GM23248 (cell line): ENCODE measurements around the gene BHMT2. TPM values are rescaled to one million over a fixed set of nuclear protein-coding genes. Genes with fewer than 3 reads are reported as not detected.

Experiments used
- DNase-seq: peaks from one replicate; pipeline ENCODE4 v3.0.0-alpha.2; 2015
- H2AFZ ChIP-seq: fragments of 200-600 bp; sonication (generic); 2 replicates; pipeline ENCODE4 v1.6.1; 2016; ENCODE audit warnings: antibody characterized with exemption
- H3F3A ChIP-seq: fragments of 200-600 bp; sonication (generic); 2 replicates; pipeline ENCODE4 v1.6.1; 2016; ENCODE audit warnings: mild to moderate bottlenecking, antibody characterized with exemption, mixed run types; ENCODE audit not compliant: insufficient read depth
- H3K27ac ChIP-seq: fragments of 200-600 bp; sonication (generic); 2 replicates; pipeline ENCODE4 v1.5.1; 2016; ENCODE audit warnings: mild to moderate bottlenecking
- H3K27me3 ChIP-seq: fragments of 200-600 bp; sonication (generic); replicated peaks from 2 replicates; pipeline ENCODE4 v1.6.1; 2016; ENCODE audit warnings: mild to moderate bottlenecking; ENCODE audit not compliant: insufficient read depth
- H3K36me3 ChIP-seq: fragments of 200-600 bp; sonication (generic); 2 replicates; pipeline ENCODE4 v1.6.1; 2016; ENCODE audit warnings: low read depth, mild to moderate bottlenecking
- H3K4me1 ChIP-seq: fragments of 200-600 bp; sonication (generic); 2 replicates; pipeline ENCODE4 v1.6.1; 2016; ENCODE audit warnings: mild to moderate bottlenecking; ENCODE audit not compliant: insufficient read depth
- H3K4me2 ChIP-seq: fragments of 200-600 bp; sonication (generic); one replicate; pipeline ENCODE4 v1.6.1; 2016; ENCODE audit warnings: mild to moderate bottlenecking; ENCODE audit not compliant: unreplicated experiment
- H3K4me3 ChIP-seq: fragments of 200-600 bp; sonication (generic); 2 replicates; pipeline ENCODE4 v1.5.1; 2016; ENCODE audit warnings: mild to moderate bottlenecking
- H3K79me2 ChIP-seq: fragments of 200-600 bp; sonication (generic); 2 replicates; pipeline ENCODE4 v1.6.1; 2016; ENCODE audit warnings: mild to moderate bottlenecking; ENCODE audit not compliant: insufficient read depth
- H3K9ac ChIP-seq: fragments of 200-600 bp; sonication (generic); 2 replicates; pipeline ENCODE4 v1.6.1; 2016; ENCODE audit warnings: mild to moderate bottlenecking
- H3K9me2 ChIP-seq: fragments of 200-600 bp; sonication (generic); 2 replicates; pipeline ENCODE4 v1.6.1; 2016; ENCODE audit warnings: mixed run types, mild to moderate bottlenecking, moderate library complexity; ENCODE audit not compliant: insufficient read depth
- H3K9me3 ChIP-seq: fragments of 200-600 bp; sonication (generic); one replicate; pipeline ENCODE4 v1.6.1; 2017; ENCODE audit warnings: low read depth
- H4K20me1 ChIP-seq: fragments of 200-600 bp; sonication (generic); 2 replicates; pipeline ENCODE4 v1.6.0; 2016; ENCODE audit not compliant: insufficient read depth
- EZH2 ChIP-seq: fragments of 200-600 bp; sonication (generic); IDR thresholded peaks from 2 replicates; pipeline ENCODE4 v1.6.1; 2018; ENCODE audit warnings: antibody characterized with exemption, mild to moderate bottlenecking; ENCODE audit not compliant: insufficient read depth, poor library complexity, severe bottlenecking
- EZH2phosphoT487 ChIP-seq: fragments of 200-600 bp; sonication (generic); IDR thresholded peaks from 2 replicates; pipeline ENCODE4 v1.6.1; 2018; ENCODE audit warnings: antibody characterized with exemption, moderate library complexity, mild to moderate bottlenecking, low read depth; ENCODE audit not compliant: insufficient read depth
- WGBS, 2 experiments: methylation state at CpG; one replicate each; pipeline ENCODE4 v1.1.6; 2015 to 2017; ENCODE audit warnings: low lambda C conversion rate in 2 of 2, low coverage in 1 of 2; ENCODE audit errors: missing lambda C conversion rate in 2 of 2; 5-methylcytosine and 5-hydroxymethylcytosine counted together
- in situ Hi-C: fragments of 300-500 bp; cut with MboI; formaldehyde crosslinking; loops from 2 replicates; pipeline ENCODE4 v1.15.0; 2020
- polyA plus RNA-seq: library from polyadenylated mRNA; unstranded; fragments of >200 nt; fragmentation: Nextera tagmentation; extraction: Ambion mirVana; gene quantifications from 2 replicates; pipeline ENCODE4 v1.2.1, GENCODE V29; 2016
- total RNA-seq: library from RNA; depleted of rRNA; stranded (reverse); fragments of >200 nt; shearing (Covaris generic); gene quantifications from 2 replicates; pipeline ENCODE4 v1.2.3, GENCODE V29; 2014

The BHMT2 gene
- total and polyA plus RNA-seq, 2 experiments from 2014 or later = 4.4 to 6.2 TPM

DNA sequence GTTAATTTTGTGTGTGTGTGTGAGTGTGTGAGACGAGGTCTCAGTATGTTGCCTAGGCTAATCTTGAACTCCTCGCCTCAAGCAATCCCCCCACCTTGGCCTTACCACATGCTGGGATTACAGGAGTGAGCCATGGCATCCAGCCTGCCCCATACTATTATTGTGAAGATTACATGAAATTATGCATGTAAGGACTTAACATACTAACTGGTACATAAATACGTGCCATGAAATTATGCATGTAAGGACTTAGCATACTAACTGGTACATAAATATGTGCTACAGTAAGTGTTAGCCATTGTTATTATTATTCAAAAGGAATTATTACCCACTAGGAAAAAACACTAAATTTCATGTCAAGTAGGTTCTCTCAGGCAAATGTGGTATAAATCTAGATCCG is 16.2 kb upstream of the BHMT2 start:
- Histone ChIP-seq H3K4me1 (no peaks in the 10 kb centered on the region), H3K4me3 (no peak overlapping the region), H3K27ac (no peak overlapping the region), H3K27me3 (no peaks in the 10 kb centered on the region), H3K9me2 (no peaks in the 10 kb centered on the region), H4K20me1 (no peaks in the 10 kb centered on the region), H3K9ac (no peak overlapping the region), H3K36me3 (no peaks in the 10 kb centered on the region), H2AFZ (no peak overlapping the region), H3K4me2 (no peak overlapping the region), H3K79me2 (no peaks in the 10 kb centered on the region), H3F3A (no peaks in the 10 kb centered on the region), H3K9me3 (no peaks in the 10 kb centered on the region)
- 77 to 81% methylated on average over 4 of the region's 4 CpGs for WGBS, 2 experiments
- DNase-seq = no peak
- in situ Hi-C loops = no loop called here
- TF ChIP-seq EZH2phosphoT487 (no peak), EZH2 (no peak)

- Histone ChIP-seq H3K79me2 (no peaks in the 10 kb centered on the region), H3K9ac (no peak overlapping the region), H3K4me2 (no peak overlapping the region), H3K4me3 (no peak overlapping the region), H3K27ac (no peak overlapping the region), H3F3A (no peaks in the 10 kb centered on the region), H3K9me3 (no peaks in the 10 kb centered on the region), H4K20me1 (no peaks in the 10 kb centered on the region), H2AFZ (no peak overlapping the region), H3K36me3 (no peaks in the 10 kb centered on the region), H3K4me1 (no peaks in the 10 kb centered on the region), H3K27me3 (no peaks in the 10 kb centered on the region), H3K9me2 (no peaks in the 10 kb centered on the region)
- DNase-seq = no peak
- in situ Hi-C loops = no loop called here
- 81 to 82% methylated on average over 1 of the region's 1 CpG for WGBS, 2 experiments
- TF ChIP-seq EZH2phosphoT487 (no peak), EZH2 (no peak)
Measured at GRCh38 chr5:79055017-79055416, 14.6 kb upstream of the BHMT2 start.

DNA sequence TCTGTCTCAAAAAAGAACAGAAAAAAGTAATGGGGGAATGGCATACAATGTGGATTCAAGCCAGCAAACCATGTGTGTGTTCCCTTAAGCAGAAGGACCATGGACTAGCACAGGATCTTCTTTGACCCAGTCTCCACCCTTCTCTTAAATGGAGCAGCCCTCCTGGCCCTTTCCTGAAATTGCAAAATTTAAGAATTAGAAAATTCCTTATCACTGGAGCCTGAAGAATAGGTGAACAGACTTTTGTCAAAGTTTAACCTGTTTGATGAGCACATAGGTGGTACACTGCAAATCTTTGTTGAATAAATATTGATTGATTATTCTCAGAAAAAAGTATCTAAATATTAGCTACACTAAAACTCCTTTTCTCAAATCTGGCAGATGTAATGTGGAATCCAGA is 12.7 kb upstream of the BHMT2 start:
- Histone ChIP-seq H3K9me2 (no peaks in the 10 kb centered on the region), H3K27me3 (no peaks in the 10 kb centered on the region), H3K9ac (no peak overlapping the region), H3K4me1 (no peaks in the 10 kb centered on the region), H3K4me2 (no peak overlapping the region), H3K4me3 (no peak overlapping the region), H3K79me2 (no peaks in the 10 kb centered on the region), H4K20me1 (no peaks in the 10 kb centered on the region), H2AFZ (no peak overlapping the region), H3F3A (no peaks in the 10 kb centered on the region), H3K9me3 (no peaks in the 10 kb centered on the region), H3K36me3 (no peaks in the 10 kb centered on the region), H3K27ac (no peak overlapping the region)
- no peak for TF ChIP-seq EZH2
- no peak for TF ChIP-seq EZH2phosphoT487
- DNase-seq = no peak
- in situ Hi-C loops = no loop called here

DNA sequence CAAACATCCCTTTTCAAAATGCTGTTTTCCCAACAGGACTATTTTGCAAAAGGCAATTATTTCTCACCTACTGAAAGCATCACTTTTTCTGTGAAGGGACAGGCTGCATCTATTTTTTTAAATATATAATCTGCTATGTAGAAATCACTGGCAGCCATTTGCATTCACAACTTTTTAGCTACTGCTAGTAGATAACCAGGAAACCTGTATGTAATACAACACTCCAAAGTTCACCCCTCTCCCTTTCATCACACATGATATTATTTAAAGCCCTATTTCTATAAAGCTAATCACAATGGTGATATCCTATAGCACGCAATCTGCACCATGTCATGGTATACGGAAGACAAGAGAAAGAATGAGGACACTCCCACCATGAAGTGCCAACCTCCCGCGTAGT is 9.9 kb upstream of the BHMT2 start:
- H3K9ac ChIP-seq = no peak overlapping the region
- no peak overlapping the region for H3K4me2 ChIP-seq
- no peaks in the 10 kb centered on the region for H3F3A ChIP-seq
- 90% methylated on average over 4 of the region's 4 CpGs for WGBS, 2 experiments
- H2AFZ ChIP-seq = no peak overlapping the region
- in situ Hi-C loops = no loop called here
- TF ChIP-seq EZH2 (no peak), EZH2phosphoT487 (no peak)
- H3K4me1 ChIP-seq = no peaks in the 10 kb centered on the region
- no peaks in the 10 kb centered on the region for H3K9me3 ChIP-seq
- H3K27ac ChIP-seq = no peak overlapping the region
- H3K27me3 ChIP-seq = no peaks in the 10 kb centered on the region
- H3K36me3 ChIP-seq = no peaks in the 10 kb centered on the region
- H4K20me1 ChIP-seq = no peaks in the 10 kb centered on the region
- no peak for DNase-seq
- no peak overlapping the region for H3K4me3 ChIP-seq
- H3K79me2 ChIP-seq = no peaks in the 10 kb centered on the region
- H3K9me2 ChIP-seq = no peaks in the 10 kb centered on the region

- TF ChIP-seq EZH2phosphoT487 (no peak), EZH2 (no peak)
- Histone ChIP-seq H3K4me2 (no peak overlapping the region), H3F3A (no peaks in the 10 kb centered on the region), H3K9me3 (no peaks in the 10 kb centered on the region), H4K20me1 (no peaks in the 10 kb centered on the region), H3K4me1 (no peaks in the 10 kb centered on the region), H3K27me3 (no peaks in the 10 kb centered on the region), H3K36me3 (no peaks in the 10 kb centered on the region), H3K4me3 (no peak overlapping the region), H3K9ac (no peak overlapping the region), H2AFZ (no peak overlapping the region), H3K27ac (no peak overlapping the region), H3K79me2 (no peaks in the 10 kb centered on the region), H3K9me2 (no peaks in the 10 kb centered on the region)
- 81 to 82% methylated on average over 3 of the region's 3 CpGs for WGBS, 2 experiments
- in situ Hi-C loops = no loop called here
- DNase-seq = no peak
Measured at GRCh38 chr5:79062436-79062835, 7.1 kb upstream of the BHMT2 start.
